ENCODE data around the gene KREMEN1. TPM values are rescaled to one million over a fixed set of nuclear protein-coding genes. Genes with fewer than 3 reads are reported as not detected.
A peak's percentile ranks its signal among the peaks of the same experiment; 100 is the strongest.
"Not testable (repeated sequence)": the region's sequence is repeated elsewhere in the genome, so short reads cannot be mapped to it uniquely, and the experiment has no call there.

Gene KREMEN1
- polyA plus RNA-seq, 10 donors = 59.9 to 97.7 (median 82.0) TPM

DNA sequence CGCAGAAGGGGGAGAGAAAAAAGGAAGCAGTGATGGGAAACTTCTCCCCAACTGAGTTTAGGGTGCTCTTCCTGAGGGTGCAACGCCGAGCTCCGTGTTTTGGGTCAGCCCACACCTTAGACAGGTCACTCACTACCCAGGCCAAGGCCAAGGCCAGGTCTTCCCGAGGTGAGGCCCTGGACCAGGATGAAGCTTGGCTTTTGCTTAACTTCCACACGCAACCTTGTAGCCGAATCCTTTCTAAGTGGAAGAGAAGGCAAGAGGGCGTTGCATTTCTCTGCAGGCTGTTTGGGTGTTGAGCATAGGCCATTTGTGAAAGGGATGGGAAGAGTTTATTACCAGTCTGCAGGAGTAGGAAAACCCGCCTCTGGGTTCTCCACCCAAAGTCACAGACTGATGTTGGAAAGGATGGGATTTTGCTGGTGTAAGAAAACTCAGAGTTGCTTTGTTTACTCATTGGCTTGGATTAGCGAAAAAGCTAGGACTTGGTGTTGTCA lies 1.5 kb downstream of the KREMEN1 start:
- DNase-seq = no peak

DNA sequence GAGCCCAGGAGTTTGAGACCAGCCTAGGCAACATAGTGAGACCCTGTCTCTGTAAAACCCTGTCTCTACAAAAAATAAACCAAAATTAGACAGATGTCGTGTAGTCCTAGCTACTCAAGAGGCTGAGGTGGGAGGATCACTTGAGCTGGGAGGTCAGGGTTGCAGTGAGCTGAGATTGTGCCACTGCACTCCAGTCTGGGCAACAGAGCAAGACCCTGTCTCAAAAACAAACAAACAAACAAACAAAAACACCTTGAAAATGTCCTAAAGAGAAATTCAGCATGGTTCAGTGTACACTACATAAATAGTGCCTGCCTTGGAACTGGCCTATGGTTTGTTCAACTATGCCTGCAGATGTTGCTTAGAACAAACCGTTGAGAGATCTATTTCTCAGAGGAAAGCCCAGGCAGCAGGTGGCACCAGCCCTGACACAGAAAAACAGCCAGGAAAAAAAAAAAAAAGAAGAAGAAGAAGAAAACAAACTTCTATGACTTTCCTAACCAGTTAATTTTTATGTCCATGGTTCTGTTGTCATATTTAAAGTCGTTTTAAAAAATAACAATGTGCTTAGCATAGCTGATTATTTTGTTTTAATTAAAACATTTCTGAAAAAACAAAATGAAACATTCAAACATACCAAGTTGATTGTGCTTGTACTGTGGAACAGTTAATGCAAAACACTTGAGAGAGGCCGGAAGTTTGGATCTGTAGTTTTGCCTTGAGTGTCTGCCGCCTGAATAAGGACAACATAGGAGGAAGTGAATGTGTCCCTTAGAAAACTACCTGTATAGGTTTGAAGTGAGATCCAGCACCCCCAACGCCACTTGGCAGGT lies 5.4 kb downstream of the KREMEN1 start:
- DNase-seq = no peak

DNA sequence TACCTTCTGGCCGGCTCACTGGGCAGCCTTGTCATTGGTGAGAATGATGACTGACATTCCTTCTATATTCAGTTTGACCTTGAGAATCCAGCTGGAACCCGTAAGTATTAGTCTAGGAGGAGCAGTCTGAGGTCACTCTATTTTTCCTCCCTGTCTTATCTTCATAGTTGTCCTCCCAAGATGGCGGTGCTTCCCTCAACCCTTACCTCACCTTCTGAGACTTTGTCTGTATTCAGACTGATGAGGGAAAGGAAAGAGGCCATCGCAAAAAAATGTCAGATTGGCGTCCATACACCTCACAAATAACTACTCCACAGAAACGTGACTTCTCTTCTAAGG lies 6.0 kb downstream of the KREMEN1 start:
- DNase-seq = no peak

DNA sequence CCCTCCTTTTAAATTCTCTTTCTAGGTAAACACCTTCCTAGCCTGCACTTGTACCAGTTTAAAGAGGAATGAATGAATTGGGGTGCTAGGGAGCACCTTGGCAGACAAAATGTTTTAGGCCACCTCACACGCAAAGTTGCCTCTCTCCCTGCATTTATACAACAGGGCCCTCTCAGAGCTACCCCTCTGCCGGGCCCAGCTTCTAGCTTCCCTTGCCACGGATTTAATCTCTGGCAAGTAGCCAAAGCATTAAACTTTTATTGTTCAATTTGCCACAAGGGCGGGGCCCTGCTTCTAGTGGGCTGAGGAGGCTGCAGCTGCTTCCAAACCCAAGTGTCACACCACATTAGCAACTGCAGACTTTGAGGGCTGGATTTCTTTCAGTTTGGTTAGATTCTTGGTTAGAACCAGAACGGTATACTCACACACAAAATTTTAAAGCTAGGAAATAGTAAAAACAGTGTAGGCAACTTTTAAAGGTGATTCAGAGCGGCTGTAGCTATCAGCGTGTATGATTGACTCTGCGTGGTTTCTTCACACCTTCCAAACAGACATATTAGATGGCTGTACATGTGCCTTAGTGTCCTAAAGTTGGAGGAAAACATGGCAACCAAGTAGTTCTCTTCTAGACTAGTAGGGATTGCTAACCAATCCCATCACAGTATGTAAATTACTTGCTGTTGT lies 6.5 kb downstream of the KREMEN1 start:
- DNase-seq = peak; percentile 54 to 75 (median 64)

DNA sequence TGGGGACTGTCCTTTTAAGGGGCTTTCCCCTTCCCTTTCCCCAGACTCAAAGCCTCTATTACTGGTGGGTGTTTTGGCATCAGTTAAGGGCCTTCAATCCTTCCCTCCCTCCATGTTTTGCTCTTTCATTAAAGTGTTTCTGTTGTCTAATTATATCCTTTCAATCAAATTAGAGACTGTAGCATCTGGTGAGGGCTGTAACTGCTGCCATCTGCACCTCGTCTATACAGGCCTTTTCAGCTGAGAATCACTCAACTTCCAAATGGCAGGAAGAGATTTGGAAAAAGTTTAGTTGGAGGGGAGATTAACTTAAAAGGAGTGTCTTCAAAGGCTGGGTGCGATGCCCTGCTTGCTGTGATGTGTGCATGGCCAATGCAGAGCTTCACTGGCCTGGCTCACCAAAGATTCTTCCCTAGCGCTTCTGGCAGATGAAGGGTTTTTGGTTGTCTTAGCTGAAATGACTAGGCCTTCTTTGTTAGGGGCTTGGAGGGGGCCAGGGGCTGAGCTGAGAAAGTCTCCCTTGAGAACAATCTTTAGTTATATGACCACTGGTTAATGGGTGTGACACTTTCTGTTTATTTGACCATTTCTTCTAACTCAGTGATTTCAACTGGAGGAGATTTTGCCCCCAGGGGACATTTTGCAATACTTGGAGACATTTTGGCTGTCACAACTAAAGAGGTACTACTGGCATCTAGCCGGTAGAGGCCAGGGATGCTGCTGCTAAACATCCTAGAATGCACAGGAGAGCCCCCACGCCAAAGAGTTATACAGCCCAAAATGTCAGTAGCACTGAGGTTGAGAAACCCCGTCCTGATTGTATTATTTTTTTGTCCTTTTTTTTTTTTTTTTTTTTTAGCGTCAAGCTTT lies 7.5 kb downstream of the KREMEN1 start:
- DNase-seq = peak in 1 of 3 donors; percentile 51

DNA sequence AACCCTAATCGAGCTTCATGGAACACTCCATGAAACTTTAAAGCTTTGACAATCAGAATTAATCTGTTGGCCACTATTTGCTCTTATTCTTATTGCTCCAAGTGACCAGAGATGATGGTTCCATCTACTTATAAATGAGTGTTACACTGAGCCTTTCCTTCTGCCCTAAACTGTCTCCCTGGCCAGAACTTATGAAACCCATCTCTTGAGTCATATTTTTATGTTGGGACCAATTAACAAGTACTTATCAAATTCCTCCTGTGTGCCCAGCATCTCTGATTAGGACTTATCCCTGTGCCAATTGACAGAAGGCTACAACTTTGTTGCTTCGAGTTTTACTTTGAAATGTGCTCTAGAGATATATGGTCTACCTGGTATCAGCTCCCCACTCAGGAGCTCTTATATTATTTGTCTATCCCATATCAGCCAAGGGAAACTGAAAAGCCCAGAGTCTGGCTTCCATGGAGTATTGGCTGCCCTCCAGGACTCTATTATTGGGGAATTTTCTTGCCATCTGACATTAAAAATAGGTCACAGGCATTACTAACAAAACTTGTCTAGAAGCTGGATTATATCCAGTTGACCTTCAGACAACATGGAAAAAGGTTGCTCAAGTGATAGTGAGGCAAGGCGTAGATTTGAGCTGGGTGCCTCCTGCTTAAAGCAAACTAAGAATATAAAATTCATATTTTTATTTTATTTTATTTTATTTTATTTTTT lies 8.8 kb downstream of the KREMEN1 start:
- DNase-seq = no peak

DNA sequence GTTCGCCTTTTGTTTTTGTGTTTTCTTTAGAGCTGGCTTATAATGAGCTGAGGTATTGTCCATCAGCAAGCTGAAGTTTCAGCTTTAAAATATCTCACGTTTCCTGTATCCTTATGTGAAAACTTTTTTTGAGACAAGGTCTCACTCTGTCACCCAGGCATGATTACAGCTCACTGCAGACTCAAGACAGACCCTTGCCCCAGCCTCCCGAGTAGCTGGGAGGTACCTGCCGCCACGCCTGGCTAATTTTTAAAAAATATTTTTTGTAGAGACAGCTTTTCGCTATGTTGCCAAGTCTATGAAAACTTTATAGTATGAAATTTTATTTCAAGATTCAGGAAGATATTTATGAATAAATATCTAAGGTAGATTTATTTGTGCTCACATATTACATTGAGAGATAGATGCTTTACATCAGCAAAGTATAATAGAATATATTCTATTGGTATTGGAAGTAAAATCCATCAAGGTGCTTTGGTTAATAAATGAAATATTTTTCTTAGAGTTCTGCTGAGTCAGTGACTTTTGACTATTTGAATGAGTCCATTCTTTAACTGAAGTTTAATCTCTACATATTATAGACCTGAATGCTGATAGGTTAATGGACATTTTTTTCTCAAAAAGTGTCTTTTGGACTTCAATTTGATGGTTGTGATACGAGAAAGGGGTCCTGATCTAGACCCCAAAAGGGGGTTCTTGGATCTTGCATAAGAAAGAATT lies 10.2 kb downstream of the KREMEN1 start:
- DNase-seq = no peak

DNA sequence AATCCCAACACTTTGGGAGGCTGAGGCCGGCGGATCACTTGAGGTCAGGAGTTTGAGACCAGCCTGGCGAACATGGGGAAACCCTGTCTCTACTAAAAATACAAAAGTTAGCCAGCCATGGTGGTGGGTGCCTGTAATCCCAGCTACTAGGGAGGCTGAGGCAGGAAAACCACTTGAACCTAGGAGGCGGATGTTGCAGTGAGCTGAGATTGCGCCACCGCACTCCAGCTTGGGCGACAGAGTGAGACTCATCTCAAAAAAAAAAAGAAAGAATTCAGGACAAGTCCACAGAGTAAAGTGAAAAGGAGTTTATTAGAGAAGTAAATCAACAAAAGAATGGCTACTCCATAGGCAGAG lies 10.7 kb downstream of the KREMEN1 start:
- not testable (repeated sequence) for DNase-seq

DNA sequence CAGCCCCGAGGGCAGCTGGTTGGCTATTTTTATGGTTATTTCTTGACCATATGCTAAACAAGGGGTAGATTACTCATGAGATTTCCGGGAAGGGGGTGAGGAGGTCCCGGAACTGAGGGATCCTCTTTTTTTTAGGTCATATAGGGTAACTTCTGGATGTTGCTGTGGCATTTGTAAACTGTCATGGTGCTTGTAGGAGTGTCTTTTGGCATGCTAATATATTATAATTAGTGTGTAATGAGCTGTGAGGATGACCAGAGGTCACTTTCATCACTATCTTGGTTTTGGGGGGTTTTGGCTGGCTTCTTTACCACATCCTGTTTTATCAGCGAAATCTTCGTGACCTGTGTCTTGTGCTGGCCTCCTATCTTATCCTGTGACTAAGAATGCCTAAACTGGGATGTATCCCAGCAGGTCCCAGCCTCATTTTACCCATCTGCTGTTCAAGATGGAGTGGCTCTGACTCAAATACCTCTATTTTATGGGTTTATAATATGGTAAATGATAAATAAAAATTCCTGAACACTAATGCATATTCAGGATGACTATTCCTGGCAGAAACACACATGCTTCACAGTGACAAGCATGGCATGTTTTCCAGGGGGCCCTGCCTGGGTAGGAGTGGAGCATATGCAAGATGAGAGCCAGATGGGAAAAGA lies 11.2 kb downstream of the KREMEN1 start:
- DNase-seq = no peak

DNA sequence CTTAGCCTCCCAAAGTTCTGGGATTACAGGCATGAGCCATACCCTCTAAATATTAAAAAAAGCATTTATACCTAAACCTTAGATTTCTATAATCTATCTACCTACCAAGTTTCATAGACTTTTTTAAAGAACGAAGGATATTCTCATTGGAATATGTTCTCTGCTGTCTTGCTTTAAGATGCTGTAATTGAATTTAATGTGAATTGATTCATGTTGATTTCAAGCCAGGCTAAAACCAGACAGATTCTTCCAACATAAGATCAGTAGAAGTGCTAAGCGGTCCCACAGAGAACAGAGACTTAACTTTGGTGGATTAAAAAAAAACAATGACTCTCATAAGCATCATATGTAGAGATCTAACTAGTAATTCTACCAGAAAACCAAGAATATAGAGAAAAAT lies 14.2 kb downstream of the KREMEN1 start:
- no peak for DNase-seq

DNA sequence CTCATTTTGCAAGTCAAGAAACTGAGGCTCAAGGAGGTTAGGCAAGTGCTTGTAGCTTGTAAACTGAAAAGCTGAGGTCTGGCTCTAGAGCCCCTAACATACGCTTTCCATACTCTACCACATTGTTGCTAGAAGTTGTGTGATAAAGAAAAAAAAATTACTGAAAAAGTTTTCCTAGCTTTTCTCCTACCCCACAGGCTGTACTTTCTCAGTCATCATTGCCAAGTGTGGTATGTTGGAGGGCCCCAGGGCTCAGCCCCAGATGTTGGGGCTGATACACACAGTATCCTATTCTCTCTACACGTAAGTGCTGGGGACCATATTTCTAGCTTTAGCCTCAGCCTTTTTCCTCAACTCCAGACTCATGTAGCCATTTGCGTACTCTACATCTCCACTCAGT lies 16.0 kb downstream of the KREMEN1 start:
- no peak for DNase-seq

DNA sequence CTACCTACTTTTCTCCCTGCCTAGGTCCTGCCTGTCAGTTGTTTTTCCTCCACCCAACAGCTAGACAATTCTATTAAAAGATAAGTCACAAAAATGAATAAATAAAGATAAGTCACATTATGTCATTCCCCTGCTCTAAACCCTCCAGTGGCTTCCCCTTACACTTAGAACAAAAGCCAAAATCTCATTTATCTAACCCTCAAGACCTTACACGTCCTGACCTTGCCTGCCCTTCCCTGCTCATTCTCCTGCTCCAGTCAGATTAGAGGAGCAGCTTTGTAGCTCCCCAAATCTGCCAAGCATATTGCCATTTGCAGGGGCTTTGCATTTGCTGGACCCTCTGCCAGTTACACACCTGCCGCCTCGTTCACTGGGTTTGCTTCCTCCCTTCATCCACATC lies 16.7 kb downstream of the KREMEN1 start:
- no peak for DNase-seq

DNA sequence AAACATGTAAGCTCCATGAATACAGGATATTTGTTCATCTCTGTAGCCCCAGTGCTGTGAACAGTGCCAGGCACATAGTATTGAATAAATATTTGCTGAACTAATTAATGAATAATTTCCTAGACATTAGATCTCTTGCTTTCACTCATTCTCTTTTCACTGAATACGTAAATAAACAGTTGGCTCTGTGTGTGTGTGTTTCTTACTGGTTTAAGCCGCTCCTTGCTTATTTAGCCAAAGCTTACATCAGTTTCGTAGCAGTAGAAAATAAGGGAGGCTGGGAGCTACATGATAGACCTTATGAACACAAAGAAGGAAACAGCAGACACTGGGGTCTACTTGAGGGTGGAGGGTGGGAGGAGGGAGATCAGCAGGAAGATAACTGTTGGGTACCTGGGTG lies 17.2 kb downstream of the KREMEN1 start:
- no peak for DNase-seq

DNA sequence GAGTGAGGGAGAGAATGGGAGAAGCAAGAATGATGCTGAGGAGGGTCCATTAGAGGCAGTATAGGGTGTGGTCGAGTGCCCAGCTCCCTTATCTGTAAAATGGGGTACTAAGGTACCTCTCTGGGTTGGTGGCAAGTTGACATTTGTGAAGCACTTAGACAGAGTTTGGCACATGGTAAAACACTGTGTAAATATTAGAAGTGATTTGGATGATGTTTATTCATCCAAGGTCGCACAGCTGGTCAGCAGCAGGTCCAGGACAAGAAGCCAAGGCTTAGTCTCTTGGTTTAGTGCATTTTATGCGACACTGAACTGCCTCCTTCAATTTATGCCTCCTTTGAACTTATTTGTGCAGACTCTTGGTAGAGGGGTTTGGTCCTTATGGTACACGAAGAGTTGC lies 19.4 kb downstream of the KREMEN1 start:
- DNase-seq = no peak

DNA sequence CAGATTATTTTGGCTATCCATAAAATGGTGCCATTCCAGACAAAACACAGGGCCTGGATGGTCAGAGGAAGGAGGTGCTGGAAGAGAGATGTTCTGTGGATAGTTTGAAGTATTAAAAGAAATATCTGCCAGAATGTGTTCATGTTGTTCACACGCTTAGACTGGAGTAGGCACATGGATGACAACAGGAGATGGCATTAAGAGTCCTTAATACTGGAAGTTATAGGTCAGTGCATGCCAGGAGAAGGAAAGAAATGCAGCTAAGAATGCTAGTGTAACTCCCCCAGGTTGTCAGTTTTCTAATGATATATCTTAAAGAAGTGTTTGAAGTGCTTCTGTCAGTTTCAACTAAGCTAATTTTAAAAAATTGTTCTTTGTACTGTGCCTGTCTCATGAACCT lies 20.2 kb downstream of the KREMEN1 start:
- DNase-seq = no peak

DNA sequence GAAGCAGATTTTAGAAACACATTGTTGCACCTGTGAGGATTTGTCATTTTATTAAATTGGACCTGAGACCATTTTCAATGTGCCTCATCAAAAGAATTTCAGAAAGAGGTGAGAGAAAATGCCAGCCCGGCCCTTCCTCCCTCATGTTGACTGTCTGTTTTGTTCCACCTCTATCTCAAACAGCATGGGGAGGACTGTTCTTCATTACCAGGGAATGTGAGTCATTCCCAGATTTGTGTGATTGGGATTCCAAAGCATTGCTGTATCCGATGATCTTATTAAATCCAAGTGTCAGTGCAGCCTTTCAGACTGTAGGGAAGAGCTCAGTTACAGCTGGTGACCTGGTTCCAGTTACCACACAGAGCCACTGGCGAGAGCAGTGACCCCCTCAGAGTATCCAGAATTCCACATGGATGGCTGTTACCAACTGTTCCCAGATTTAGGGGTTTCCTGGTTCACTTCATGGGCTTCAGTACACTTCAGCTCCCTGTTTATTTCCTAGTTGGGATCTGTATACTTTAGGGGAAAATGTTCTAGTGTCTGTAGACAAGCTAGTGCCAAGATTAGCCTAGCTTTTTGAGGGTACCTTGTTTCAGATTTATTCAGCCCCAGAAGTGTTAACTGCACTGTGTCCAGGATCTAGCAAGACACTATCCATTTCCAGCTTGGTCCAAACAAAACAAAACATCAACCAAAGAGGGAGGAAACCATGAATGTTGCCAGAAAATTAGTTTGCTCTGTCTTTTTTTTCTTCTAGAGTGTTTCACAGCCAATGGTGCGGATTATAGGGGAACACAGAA lies 20.9 kb downstream of the KREMEN1 start:
- DNase-seq = peak; percentile 63 to 80 (median 78)

DNA sequence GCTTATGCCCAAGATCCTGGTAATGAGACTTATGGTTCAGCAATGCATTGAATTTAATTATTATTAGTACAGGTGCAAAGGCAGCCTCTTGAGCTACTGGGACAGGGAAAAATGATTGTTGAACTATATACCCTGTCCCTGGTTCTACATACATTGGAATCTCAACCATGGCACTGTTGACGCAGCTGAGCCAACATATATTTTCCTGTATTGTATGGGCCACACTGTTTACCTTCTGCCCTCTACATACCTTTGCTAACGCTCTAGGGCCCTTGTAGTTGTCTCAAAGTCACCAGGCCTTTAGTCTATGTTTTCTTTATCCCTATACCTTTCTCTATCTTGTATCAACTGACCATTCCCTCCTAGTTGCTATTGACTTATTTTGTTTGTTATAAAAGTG lies 22.6 kb downstream of the KREMEN1 start:
- no peak for DNase-seq

DNA sequence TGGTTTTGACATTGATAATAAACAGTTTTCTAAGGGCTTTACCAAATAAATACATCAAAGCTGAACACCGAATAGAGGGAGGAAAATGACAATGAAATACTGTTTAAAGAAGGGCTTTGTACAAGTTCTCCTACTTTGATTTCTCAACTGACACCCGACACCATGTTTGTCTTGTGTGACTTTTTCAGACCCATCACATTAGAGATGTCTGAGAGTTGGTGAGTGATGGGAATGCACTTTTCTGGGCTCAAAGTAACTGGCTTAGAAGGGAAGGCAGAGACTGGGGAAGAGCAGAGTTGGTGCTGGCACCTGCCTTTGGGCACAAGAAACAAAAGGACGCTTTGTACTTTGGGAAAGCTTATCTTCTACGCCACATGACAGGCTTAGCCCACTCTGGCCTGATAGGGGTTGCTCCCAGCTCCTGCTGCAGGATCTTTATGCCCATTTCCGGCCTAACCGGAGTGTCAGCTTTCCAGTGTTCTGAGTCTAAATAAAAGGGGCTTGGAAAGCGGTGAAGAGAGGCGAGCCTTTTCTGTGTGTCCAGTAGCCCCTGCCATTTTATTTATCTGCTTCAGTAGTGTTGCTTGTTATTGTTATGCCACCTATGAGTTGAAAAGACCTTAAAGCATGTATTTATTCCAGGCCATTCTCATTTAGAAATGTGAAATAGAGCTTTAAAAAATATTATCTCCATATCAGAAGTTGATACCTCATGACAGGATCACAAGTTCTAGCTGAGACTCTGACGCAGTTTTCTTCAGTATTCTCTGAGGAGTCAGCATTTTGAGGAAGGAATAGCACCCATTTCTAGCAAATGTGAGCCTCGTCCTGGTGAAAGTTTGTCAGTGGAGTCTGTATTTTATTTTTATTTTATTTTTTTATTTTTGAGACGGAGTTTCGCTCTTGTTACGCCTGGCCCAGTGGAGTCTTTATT lies 24.2 kb downstream of the KREMEN1 start:
- DNase-seq = no peak

Data from muscle of back (tissue), 11 donors.